SK-N-SH (cell line): Measurements from ENCODE around the gene CTNNA3.

Experiments used
- ELF1 ChIP-seq: IDR thresholded peaks from 2 replicates; pipeline ENCODE4 v1.4.0; 2012
- FOSL2 ChIP-seq: IDR thresholded peaks from 2 replicates; pipeline ENCODE4 v1.4.0; 2012; ENCODE audit warnings: low read depth, mild to moderate bottlenecking, moderate library complexity, borderline replicate concordance
- FOXM1 ChIP-seq: IDR thresholded peaks from 2 replicates; pipeline ENCODE4 v1.4.0; 2012; ENCODE audit warnings: low read depth, mild to moderate bottlenecking
- NRF1 ChIP-seq: IDR thresholded peaks from 2 replicates; pipeline ENCODE4 v1.6.1; 2012; ENCODE audit warnings: low read depth, mild to moderate bottlenecking, low read length
- POLR2AphosphoS5 ChIP-seq: IDR thresholded peaks from 2 replicates; pipeline ENCODE4 v1.6.1; 2012; ENCODE audit warnings: low read depth, low read length
- RFX5 ChIP-seq: IDR thresholded peaks from 2 replicates; pipeline ENCODE4 v1.6.1; 2012; ENCODE audit warnings: mild to moderate bottlenecking, improper control_type of control experiment, low read length
- RXRA ChIP-seq: IDR thresholded peaks from 2 replicates; pipeline ENCODE4 v1.4.0; 2012; ENCODE audit warnings: low read depth, mild to moderate bottlenecking, borderline replicate concordance
- SMC3 ChIP-seq: IDR thresholded peaks from 2 replicates; pipeline ENCODE4 v1.6.1; 2012; ENCODE audit warnings: low read depth, low read length, improper control_type of control experiment
- TAF1 ChIP-seq: IDR thresholded peaks from 2 replicates; pipeline ENCODE4 v1.6.1; 2012; ENCODE audit warnings: low read depth, mild to moderate bottlenecking, low read length, moderate library complexity, borderline replicate concordance
- TF ChIP-seq, protein P1 (sequence below): fragments of 200-600 bp; sonication (generic); IDR thresholded peaks from 2 replicates; pipeline ENCODE4 v1.6.1; 2017; ENCODE audit warnings: antibody characterized with exemption, mild to moderate bottlenecking, moderate library complexity
- TF ChIP-seq, protein P2 (sequence below): IDR thresholded peaks from 2 replicates; pipeline ENCODE4 v1.4.0; 2012; ENCODE audit warnings: low read depth, borderline replicate concordance

DNA sequence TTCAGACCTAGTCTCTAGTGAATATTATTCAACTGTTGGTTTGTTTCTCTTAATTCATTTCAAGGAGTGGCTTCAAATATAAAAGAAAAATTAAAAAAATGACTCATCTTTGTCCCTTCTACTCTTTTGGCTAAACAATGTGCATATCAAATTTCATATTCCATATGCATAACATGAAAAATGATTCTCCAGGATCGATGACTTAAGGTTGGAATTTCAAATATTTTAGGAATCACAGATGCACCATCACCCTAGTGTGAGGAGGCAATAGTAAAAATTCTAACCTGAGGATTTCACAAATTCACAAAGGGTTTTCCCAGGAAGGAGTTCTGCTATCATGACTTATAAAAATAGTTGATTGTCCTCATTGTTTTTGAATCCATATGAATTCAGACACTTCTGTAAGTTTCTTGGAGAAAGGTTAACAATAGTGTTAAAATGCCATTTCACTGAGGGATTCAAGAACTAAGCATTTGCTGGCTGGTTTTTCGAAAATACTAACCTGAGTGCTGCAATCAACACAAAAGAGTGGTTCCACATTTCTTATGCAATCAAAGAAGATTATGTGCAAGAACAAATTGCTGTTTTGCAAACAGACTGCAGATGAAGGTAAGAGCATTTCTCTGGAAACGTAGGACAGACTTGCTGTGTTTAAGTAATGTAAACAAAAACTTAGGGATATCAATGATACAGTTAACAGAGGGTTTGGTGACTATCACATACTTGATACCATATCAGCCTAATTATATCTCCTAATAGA, 1317.7 kb downstream of the CTNNA3 start:
- TF ChIP-seq, protein P1, sequence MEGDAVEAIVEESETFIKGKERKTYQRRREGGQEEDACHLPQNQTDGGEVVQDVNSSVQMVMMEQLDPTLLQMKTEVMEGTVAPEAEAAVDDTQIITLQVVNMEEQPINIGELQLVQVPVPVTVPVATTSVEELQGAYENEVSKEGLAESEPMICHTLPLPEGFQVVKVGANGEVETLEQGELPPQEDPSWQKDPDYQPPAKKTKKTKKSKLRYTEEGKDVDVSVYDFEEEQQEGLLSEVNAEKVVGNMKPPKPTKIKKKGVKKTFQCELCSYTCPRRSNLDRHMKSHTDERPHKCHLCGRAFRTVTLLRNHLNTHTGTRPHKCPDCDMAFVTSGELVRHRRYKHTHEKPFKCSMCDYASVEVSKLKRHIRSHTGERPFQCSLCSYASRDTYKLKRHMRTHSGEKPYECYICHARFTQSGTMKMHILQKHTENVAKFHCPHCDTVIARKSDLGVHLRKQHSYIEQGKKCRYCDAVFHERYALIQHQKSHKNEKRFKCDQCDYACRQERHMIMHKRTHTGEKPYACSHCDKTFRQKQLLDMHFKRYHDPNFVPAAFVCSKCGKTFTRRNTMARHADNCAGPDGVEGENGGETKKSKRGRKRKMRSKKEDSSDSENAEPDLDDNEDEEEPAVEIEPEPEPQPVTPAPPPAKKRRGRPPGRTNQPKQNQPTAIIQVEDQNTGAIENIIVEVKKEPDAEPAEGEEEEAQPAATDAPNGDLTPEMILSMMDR: no peak
- TF ChIP-seq RFX5 (no peak), ELF1 (no peak), NRF1 (no peak), FOXM1 (no peak), TAF1 (no peak), RXRA (no peak), SMC3 (no peak), POLR2AphosphoS5 (no peak), FOSL2 (no peak)
- TF ChIP-seq, protein P2, sequence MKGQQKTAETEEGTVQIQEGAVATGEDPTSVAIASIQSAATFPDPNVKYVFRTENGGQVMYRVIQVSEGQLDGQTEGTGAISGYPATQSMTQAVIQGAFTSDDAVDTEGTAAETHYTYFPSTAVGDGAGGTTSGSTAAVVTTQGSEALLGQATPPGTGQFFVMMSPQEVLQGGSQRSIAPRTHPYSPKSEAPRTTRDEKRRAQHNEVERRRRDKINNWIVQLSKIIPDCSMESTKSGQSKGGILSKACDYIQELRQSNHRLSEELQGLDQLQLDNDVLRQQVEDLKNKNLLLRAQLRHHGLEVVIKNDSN: no peak
